ENCODE data around the gene TMEM81.

DNA sequence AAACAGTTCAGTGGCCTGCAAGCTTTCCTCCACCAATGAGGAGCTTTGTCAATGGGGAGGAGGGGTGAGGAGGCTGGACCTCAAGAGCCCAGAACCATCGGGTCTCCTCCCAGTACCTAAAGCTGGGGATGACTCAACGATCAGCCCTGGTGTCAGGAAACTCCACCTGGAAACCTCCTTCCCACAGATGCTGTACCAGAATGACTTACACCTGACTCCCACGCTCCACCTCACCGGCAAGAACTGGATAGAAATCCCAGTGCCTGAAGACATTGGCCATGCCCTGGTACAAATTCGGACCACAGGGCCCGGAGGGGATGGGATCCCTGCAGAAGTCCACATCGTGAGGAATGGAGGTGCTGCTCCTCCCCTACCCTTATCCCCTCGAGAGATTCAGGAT, 11.4 kb downstream of the TMEM81 start:
- TF ChIP-seq, protein P1, sequence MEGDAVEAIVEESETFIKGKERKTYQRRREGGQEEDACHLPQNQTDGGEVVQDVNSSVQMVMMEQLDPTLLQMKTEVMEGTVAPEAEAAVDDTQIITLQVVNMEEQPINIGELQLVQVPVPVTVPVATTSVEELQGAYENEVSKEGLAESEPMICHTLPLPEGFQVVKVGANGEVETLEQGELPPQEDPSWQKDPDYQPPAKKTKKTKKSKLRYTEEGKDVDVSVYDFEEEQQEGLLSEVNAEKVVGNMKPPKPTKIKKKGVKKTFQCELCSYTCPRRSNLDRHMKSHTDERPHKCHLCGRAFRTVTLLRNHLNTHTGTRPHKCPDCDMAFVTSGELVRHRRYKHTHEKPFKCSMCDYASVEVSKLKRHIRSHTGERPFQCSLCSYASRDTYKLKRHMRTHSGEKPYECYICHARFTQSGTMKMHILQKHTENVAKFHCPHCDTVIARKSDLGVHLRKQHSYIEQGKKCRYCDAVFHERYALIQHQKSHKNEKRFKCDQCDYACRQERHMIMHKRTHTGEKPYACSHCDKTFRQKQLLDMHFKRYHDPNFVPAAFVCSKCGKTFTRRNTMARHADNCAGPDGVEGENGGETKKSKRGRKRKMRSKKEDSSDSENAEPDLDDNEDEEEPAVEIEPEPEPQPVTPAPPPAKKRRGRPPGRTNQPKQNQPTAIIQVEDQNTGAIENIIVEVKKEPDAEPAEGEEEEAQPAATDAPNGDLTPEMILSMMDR (IDR thresholded peaks at IDR 0.05; ENCODE audit: low read depth, low read length): no peak
- no peak for TF ChIP-seq EZH2phosphoT487 (IDR thresholded peaks at IDR 0.05; ENCODE audit: low read depth)

Data from OCI-LY3 (cell line).